ENCODE results near the gene AKTIP. TPM values are rescaled to one million over a fixed set of nuclear protein-coding genes. Genes with fewer than 3 reads are reported as not detected.

Gene AKTIP
- total RNA-seq, 1 donor from 2014 or later: 19.0 TPM

DNA sequence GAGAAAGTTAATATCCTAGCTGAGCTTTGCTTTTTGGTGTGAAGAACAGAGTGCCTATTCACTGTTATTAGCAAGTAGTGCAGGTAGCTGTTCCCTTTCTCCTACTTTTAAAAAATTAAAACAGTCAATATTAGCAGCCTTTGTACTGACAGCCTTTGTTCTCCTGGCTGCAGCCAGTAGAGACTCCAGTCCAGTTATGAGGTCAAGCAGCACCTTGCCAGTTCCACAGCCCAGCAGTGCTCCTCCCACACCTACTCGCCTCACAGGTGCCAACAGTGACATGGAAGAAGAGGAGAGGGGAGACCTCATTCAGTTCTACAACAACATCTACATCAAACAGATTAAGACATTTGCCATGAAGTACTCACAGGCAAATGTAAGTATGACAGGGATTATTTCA, 22.6 kb downstream of the AKTIP start:
- no peak for DNase-seq (ENCODE audit: low read depth in 2 of 2)

DNA sequence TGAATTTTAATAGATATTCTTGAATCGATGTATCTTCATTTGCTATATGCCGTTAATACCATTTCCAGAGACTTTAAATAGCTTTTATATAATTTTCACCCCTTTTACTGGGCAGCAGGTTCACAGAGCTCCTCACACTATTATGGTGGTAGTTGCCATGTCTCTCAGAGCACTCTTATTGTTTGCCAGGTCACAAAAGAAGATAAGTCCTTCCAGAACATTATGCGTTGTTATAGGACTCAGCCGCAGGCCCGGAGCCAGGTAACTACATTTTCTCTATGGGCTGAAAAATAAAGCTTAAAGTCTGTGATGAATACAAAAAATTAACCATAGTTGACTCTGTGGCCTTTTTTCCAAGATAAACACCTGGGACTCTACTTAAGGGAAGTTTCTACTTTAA, 24.0 kb downstream of the AKTIP start:
- no peak for DNase-seq (ENCODE audit: low read depth in 2 of 2)

DNA sequence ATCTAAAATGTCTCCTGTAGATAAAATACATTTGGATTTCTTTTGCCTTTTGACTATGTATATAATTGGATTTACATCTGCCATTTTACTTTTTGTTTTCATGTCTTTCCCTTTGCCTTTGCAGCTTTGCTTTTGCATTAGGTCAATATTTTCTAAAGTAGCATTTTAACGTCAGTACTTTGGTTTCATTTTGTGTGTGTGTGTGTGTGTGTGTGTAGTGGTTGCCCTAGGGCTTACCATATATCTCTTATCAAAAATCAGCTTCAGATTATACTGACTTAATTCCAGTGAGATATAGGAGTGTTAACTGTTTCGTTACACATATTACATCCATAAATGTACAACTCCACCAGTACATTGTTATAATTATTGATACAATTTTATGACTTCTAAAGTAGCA, 26.1 kb downstream of the AKTIP start:
- DNase-seq (ENCODE audit: low read depth in 2 of 2): no peak

DNA sequence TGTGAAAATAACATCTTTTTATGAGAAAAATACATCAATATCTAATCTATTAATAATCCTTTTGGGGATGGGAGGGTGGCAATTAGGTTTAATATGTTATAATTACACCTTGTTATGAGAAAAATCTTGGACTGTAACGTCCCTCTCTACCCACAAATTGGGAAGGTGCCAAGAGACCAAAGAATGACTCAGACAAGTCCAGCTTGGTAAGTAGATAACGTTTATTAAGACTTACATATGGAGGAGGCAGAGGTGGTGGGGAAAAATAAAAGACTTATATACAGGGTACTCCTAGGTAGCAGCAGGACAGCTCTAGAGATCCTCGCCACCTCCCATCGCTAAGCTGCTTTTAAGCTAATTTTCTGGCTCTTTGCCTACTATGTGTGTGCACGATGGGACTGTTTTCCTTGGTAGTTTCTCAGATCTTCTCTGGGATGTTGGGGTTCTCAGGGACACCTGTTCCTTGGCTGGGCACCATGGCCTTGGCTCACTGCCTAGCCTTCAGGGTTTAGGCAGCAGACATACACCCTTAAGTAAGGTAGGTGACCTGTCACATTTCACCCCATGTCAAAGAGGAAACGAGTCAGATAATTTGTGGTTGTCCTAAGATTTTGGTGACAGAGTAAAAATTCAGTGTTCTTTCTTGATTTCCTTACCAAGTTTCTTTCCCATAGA, 37.3 kb downstream of the AKTIP start:
- DNase-seq (ENCODE audit: low read depth in 2 of 2): peak; percentile 3 to 81

DNA sequence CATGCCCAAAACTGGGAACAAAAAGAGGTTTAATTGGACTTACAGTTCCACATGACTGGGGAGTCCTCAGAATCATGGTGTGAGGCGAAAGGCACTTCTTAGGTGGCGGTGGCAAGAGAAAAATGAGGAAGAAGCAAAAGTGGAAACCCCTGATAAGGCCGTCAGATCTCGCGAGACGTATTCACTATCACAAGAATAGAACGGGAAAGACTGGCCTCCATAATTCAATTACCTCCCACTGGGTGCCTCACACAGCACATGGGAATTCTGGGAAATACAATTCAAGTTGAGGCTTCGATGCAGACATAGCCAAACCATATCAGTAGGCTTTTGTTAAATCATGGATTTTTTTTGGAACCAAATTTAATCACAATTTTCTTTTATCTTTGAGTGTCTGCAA, 44.4 kb downstream of the AKTIP start:
- DNase-seq (ENCODE audit: low read depth in 2 of 2): no peak

DNA sequence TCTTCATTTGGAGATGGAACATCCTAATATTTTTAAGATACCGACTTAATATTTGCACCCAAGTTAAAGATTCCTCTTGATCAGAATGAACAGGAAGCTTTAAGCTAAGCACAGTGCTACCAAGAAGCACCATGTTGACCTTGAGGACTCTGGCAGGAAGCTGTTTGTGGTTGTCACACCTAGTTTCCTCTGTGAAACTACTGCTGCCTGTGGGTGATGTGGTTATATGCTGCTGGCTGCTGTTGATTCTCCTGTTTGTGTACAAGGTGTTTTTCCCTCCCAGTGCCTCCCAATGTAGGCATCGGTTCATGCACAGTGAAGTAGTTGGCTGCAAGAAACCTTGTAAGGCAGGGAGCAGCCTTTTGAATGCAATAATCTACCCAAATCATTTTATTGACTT, 45.3 kb downstream of the AKTIP start:
- no peak for DNase-seq (ENCODE audit: low read depth in 2 of 2)

DNA sequence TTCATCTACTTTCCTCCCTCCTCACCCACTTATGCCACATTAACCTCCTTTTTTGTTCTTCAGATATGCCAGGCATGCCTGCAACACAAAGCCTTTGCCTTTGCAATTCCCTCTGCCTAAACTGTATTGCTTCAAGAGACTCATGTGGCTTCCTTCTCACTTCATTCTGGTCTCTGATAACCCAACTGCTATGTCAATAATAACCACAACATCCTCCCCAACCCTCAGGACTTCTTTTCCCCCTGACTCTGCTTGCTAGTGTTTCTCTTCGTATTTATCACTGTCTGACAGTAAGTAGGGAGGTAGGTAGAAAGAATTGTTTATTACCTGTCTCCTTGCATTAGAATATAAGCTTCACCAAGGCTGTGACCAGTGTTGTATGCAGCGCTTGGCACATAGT, 46.4 kb downstream of the AKTIP start:
- no peak for DNase-seq (ENCODE audit: low read depth in 2 of 2)

DNA sequence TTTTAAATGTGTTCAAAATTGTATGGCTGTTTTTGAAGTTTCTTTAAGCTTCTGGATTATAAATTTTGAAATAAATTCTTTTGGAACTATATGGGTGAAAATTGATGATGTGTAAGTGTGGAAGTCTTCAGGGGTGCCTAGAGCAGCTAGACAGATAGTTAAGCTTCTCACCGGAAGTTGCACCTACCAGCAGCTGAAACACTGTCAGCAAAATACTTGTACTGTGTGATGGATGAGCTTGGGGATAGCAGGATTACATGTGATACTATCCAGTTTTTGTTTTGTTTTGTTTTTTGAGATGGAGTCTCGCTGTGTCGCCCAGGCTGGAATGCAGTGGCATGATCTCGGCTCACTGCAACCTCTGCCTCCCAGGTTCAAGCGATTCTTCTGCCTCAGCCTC, 49.1 kb downstream of the AKTIP start:
- DNase-seq (ENCODE audit: low read depth in 2 of 2): no peak

DNA sequence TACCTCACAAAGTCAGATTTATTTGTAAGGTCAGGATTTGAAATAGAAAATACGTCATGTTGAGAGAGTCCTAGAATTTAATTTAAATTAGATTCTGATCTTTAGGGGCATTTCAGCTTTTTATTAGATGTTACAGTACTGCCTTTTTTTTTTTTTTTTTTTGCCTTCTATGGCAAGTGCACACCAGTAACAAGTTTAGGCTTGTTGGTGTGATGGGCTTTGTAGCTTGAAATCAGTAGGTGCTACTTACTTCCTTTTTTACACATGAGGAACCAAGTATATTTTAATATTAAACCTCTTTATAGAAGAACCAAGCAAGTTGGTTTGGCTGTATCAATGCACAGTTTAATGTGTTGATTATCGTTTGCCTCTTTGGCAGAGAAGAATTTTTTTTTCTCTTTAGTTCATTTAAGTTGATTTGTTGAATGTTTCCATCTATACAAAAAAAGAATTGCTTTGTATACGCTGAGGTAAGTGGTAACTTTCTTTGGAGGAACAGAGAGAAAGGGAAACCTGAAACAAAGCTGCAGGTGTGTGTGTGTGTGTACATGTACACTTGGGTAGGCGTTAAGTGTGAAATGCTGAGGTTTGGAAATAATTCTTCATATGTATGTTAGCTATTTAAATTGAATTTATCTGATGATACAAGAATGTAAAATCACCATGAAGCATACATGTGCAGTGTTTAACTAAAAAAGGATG, 53.0 kb downstream of the AKTIP start:
- DNase-seq (ENCODE audit: low read depth in 2 of 2): no peak

DNA sequence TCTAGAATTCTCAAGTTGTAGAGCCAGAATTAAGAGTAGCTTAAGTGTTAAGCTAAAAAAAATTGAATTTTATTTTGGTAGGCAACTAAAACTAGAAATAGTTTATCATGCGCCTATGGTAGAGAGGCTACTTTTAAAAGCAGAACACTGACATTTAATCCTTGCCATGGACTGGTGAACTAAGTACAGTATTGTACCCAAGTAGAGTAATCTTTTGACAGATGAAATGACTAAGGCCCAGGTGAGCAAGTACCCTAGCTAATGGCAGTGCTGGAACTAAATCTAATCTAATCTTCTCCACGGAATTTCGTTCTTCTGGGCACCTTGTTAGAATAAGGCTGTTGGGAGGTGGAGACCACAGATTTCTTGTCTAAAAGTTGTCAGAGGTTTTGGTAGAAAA, 56.9 kb downstream of the AKTIP start:
- DNase-seq (ENCODE audit: low read depth in 2 of 2): no peak

DNA sequence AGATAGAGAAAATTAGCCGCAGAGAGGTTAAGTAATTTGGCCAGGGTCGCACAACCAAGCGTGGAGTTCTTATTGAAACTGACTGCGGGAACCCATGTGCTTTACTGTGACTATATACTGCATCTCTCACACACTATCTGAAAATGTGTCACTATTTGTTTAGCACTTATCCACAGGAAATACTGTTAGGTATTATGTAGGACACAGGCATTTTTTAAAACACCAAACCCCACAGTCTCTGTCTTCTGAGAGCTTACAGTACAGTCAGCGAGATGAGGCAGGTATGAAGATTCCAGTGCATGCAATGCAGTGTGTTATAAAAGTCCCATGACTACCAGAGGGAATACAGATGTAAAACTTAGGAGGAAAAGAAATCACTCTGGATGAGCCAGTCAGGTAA, 57.5 kb downstream of the AKTIP start:
- no peak for DNase-seq (ENCODE audit: low read depth in 2 of 2)

Other genes starting within 250 kb of the AKTIP start
- 24.5 and 33.5 TPM in 2 replicates for gene RBL2, start 68.7 kb downstream of the AKTIP start, total RNA-seq
- gene RPGRIP1L, start 200.7 kb upstream of the AKTIP start, total RNA-seq: 3.9 and 4.4 TPM in 2 replicates
- gene FTO, start 200.9 kb upstream of the AKTIP start, total RNA-seq: 39.4 and 65.4 TPM in 2 replicates

Measured in dermis microvascular lymphatic vessel endothelial cell (primary cell).